AG08396 (cell line): ENCODE measurements around the gene LAMTOR4.
"Not testable (repeated sequence)": the region's sequence is repeated elsewhere in the genome, so short reads cannot be mapped to it uniquely, and the experiment has no call there.

Experiments
- DNase-seq: peaks from one replicate; pipeline ENCODE4 v3.0.0; 2012; ENCODE audit warnings: low spot score, mixed read lengths

The LAMTOR4 gene

GRCh38 chr7:100171087-100171681 is 22.5 kb downstream of the LAMTOR4 start:
- no peak for DNase-seq

- no peak for DNase-seq
Observed at GRCh38 chr7:100171840-100172239, 23.1 kb downstream of the LAMTOR4 start.

GRCh38 chr7:100173806-100174495 is 25.2 kb downstream of the LAMTOR4 start:
- DNase-seq = no peak

- no peak for DNase-seq
Observed at GRCh38 chr7:100174582-100174981, 25.9 kb downstream of the LAMTOR4 start.

GRCh38 chr7:100175296-100175935 is 26.7 kb downstream of the LAMTOR4 start:
- no peak for DNase-seq

- no peak for DNase-seq
Observed at GRCh38 chr7:100176096-100177044, 27.7 kb downstream of the LAMTOR4 start.

GRCh38 chr7:100177045-100178001 is 28.6 kb downstream of the LAMTOR4 start, which contains the start of the genes GPC2 and STAG3:
TSS of gene GPC2 (minus strand) at chr7:100177381. CDS start at chr7:100177199, 182 bp downstream.
TSS of gene STAG3 (plus strand) at chr7:100177918. CDS start at chr7:100180557, 2,639 bp downstream.
- peak; percentile 96 for DNase-seq

GRCh38 chr7:100180084-100180483 is 31.4 kb downstream of the LAMTOR4 start:
- not testable (repeated sequence) for DNase-seq

- DNase-seq = not testable (repeated sequence)
Observed at GRCh38 chr7:100182616-100183015, 33.9 kb downstream of the LAMTOR4 start.

GRCh38 chr7:100183090-100183489 is 34.4 kb downstream of the LAMTOR4 start:
- DNase-seq = not testable (repeated sequence)

- no peak for DNase-seq
Observed at GRCh38 chr7:100185726-100186125, 37.0 kb downstream of the LAMTOR4 start.

GRCh38 chr7:100189061-100189460 is 40.3 kb downstream of the LAMTOR4 start:
- DNase-seq = no peak

GRCh38 chr7:100190048-100190711 is 41.5 kb downstream of the LAMTOR4 start:
- no peak for DNase-seq

- DNase-seq = no peak
Observed at GRCh38 chr7:100191775-100192174, 43.1 kb downstream of the LAMTOR4 start.

GRCh38 chr7:100192281-100192862 is 43.7 kb downstream of the LAMTOR4 start:
- not testable (repeated sequence) for DNase-seq

- no peak for DNase-seq
Observed at GRCh38 chr7:100192969-100193368, 44.3 kb downstream of the LAMTOR4 start.

- DNase-seq = no peak
Observed at GRCh38 chr7:100195222-100195621, 46.5 kb downstream of the LAMTOR4 start.

GRCh38 chr7:100195901-100196322 is 47.2 kb downstream of the LAMTOR4 start:
- not testable (repeated sequence) for DNase-seq

- no peak for DNase-seq
Observed at GRCh38 chr7:100198266-100198665, 49.5 kb downstream of the LAMTOR4 start.

GRCh38 chr7:100200693-100201092 is 52.0 kb downstream of the LAMTOR4 start:
- DNase-seq = no peak
